GM10266 (cell line): ENCODE data around the gene ZNF76.

ENCODE experiments used
- DNase-seq: peaks from one replicate; pipeline ENCODE4 v3.0.0; 2012; ENCODE audit errors: extremely low spot score
- TF ChIP-seq, protein P1 (sequence below): IDR thresholded peaks from 2 replicates; pipeline ENCODE4 v1.5.1; 2012; ENCODE audit warnings: mild to moderate bottlenecking, low read depth; ENCODE audit not compliant: control insufficient read depth, insufficient read depth; ENCODE audit errors: missing control alignments

ZNF76 gene

DNA sequence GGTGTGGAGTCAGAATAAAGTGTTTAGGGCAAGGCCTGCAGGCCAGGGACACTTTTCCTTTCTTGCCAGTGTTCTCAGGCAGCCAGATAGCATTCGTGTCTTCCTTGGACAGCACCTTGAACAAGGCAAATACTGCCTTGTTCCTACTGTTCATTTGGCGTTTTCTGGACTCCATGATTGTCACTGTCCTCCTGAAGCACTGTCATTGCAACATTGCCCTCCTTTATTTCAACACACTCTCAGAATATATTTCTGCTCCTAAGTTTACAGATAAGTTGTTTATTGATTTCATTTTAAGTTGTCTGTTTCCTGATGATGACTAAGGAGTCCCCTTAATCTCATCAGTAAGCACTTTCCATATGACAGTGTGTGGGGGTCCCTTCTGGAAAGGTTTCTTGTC, 22.9 kb downstream of the ZNF76 start:
- TF ChIP-seq, protein P1, sequence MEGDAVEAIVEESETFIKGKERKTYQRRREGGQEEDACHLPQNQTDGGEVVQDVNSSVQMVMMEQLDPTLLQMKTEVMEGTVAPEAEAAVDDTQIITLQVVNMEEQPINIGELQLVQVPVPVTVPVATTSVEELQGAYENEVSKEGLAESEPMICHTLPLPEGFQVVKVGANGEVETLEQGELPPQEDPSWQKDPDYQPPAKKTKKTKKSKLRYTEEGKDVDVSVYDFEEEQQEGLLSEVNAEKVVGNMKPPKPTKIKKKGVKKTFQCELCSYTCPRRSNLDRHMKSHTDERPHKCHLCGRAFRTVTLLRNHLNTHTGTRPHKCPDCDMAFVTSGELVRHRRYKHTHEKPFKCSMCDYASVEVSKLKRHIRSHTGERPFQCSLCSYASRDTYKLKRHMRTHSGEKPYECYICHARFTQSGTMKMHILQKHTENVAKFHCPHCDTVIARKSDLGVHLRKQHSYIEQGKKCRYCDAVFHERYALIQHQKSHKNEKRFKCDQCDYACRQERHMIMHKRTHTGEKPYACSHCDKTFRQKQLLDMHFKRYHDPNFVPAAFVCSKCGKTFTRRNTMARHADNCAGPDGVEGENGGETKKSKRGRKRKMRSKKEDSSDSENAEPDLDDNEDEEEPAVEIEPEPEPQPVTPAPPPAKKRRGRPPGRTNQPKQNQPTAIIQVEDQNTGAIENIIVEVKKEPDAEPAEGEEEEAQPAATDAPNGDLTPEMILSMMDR: no peak
- DNase-seq: no peak

DNA sequence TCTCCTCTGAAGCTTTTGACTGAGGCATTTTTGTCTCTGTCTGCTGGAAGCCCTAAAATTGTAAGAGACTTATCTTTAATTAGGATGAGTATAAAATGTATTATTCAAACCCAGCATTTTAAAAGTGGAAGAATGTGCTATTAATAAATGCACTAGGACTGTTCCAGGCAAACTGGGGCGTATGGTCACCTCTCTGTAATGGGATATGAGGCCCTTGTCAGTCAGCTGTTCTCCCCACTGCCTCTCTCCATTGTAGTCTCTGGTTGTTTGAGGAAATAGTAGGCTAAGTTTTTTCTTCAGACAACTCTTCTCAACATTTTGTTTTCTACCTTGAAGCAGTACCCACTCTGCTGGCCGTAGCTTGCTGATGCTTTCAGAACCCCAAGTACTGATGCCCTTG, 23.8 kb downstream of the ZNF76 start:
- no peak for DNase-seq
- TF ChIP-seq, protein P1: no peak

DNA sequence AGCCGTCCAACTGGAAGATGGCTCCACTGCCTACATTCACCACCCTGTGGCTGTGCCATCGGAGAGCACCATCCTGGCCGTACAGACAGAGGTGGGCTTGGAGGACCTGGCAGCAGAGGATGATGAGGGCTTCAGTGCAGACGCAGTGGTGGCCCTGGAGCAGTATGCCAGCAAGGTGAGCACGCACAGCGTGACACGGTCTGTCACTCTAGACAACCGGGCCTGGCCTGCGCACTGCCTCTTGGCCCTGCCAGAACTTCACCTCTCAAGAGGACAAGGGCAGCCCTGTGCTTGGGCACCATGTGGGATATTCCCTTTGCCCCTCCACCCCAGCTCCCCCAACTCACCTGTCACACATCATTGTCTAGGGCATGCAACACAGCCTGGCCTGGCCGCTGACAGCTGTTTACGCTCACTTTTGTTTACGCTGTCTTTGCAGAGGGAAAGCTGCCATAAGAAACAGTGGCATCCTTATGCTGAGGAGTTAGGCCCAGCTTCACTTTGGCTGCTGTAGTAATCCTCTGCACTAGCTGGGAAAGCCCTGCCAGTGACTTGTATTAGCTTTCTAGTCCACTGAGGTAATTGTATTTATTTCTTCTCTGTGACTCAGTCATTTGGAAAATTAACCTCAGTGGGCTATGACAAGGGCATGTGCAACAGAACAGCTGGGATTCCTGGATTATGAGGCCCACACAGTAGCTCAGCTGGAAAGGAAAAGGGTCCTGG, 28.3 kb downstream of the ZNF76 start:
- TF ChIP-seq, protein P1: no peak
- no peak for DNase-seq

DNA sequence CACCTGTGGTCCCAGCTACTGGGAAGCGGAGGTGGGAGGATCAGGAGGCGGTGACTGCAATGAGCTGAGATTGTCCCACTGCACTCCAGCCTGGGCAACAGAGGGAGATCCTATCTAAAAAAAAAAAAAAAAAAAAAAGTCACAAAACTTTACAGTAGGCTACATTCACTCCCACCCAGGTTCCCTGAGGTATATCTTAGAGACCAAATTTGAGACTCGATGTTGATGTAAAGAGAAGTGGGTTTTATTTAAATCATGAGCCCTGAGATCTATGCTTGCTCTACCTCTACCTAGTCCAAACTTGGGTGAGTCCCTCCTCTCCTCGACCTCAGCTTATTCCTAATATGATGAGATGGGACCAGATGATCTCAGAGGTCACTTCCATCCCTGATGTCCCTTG, 29.3 kb downstream of the ZNF76 start:
- TF ChIP-seq, protein P1: no peak

DNA sequence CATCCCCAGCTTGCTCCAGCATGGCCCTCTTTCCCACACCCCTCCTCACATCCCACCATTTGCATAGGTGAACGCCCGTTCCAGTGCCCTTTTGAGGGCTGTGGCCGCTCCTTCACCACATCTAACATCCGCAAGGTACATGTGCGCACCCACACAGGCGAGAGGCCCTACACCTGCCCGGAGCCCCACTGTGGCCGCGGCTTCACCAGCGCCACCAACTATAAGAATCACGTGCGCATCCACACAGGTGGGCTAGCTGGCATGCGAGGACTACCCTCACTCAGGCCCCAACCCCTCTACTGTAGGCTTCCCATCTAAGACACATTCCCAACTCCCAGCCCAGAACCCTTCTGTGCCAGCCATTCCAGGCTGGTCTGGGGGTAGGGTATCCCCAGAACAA, 32.0 kb downstream of the ZNF76 start:
- DNase-seq: no peak
- TF ChIP-seq, protein P1: no peak

More for the DNA sequence above, 29.3 kb downstream of the ZNF76 start:
- DNase-seq: no peak

DNA sequence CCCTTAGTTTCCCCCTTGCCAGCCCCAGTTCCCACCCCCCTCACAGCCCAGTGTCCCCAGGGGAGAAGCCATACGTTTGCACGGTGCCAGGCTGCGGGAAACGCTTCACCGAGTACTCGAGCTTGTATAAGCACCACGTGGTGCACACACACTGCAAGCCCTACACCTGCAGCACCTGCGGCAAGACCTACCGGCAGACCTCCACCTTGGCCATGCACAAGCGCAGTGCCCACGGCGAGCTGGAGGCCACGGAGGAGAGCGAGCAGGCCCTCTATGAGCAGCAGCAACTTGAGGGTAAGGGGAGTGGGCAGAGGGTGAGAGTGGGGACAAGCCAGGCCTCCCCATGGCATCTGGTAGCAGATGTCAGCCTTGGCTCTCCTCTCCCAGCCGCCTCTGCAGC, 33.0 kb downstream of the ZNF76 start:
- TF ChIP-seq, protein P1: no peak
- DNase-seq: no peak

DNA sequence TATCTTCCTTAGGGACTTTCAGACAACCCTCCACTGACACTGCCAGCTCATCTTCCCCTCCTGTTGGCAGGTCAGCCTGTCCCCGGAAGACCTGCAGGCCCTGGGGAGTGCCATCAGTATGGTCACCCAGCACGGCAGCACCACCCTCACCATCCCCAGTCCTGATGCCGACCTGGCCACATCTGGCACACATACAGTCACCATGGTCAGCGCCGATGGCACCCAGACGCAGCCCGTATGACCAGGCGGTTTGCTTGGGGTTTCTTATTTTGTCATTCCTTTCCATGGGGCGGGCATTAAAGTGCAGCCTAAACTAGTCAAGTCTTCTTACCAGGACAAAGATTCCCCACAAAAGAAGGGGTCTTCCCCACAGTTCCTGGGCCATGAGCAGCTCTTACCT, 34.1 kb downstream of the ZNF76 start:
- DNase-seq: no peak
- TF ChIP-seq, protein P1: no peak
